Right lobe of liver (tissue), 4 donors: ENCODE measurements around the gene KCNN3.

Source experiments
- POLR2A ChIP-seq: fragments of 450-650 bp; IDR thresholded peaks from one replicate; pipeline ENCODE4 v1.6.1; 2017; ENCODE audit warnings: antibody characterized with exemption, mild to moderate bottlenecking
- TF ChIP-seq, protein P1 (sequence below), 4 donors: fragments of 200-600 bp in 3 of 4; fragments of 450-650 bp in 1 of 4; IDR thresholded peaks; one replicate each; pipeline versions ENCODE4 v1.5.1 to v1.8.0; 2016 to 2022; ENCODE audit warnings: antibody characterized with exemption in 4 of 4, mild to moderate bottlenecking in 2 of 4
- donor health status: DM: no; HTN: no; CAD: no.
- donor health status: DM: no; HTN: no; CAD: no.
- donor health status: DM: no; HTN: yes; CAD: no.

DNA sequence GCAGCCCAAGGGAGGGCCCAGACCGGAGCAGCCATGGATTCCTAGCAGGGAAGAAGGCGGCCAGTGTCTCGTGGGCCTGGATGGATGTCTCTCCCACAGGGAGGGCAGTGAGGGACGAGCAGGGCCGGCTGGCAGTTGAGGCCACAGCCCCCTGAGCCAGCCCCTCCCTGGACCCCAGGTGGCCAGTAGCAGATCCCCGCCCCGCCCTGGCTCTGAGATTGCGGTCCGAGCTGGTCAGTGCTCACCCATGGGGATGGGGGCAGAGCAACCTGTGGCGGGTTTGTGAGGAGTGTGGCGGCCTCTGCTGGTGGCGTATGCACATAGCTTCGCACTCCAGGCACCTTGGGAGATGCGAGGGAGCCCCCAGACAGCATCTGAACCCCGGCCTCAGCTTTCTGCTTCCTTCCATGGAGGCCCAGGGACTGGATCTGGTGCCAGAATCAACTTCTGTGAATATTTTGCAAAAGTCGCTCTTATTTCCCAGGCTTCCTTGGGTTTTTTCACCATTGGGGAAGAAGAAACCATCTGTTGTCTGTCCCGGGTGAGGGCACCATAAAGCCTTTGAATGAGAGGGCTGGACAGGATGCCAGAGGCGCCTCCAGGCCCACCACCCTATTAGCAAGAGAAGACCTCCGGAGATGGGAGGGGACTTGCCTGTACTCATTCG lies 8.4 kb upstream of the KCNN3 start:
- TF ChIP-seq, protein P1, sequence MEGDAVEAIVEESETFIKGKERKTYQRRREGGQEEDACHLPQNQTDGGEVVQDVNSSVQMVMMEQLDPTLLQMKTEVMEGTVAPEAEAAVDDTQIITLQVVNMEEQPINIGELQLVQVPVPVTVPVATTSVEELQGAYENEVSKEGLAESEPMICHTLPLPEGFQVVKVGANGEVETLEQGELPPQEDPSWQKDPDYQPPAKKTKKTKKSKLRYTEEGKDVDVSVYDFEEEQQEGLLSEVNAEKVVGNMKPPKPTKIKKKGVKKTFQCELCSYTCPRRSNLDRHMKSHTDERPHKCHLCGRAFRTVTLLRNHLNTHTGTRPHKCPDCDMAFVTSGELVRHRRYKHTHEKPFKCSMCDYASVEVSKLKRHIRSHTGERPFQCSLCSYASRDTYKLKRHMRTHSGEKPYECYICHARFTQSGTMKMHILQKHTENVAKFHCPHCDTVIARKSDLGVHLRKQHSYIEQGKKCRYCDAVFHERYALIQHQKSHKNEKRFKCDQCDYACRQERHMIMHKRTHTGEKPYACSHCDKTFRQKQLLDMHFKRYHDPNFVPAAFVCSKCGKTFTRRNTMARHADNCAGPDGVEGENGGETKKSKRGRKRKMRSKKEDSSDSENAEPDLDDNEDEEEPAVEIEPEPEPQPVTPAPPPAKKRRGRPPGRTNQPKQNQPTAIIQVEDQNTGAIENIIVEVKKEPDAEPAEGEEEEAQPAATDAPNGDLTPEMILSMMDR (IDR thresholded peaks at IDR 0.05): peak; percentile 82 to 93 (median 88)
- no peak for TF ChIP-seq POLR2A
